NCI-H2196 treated with DMSO at 0.1 percent for 48 hours (cell line): ENCODE results near the gene CDRT4.
"Not testable (repeated sequence)": the region's sequence is repeated elsewhere in the genome, so short reads cannot be mapped to it uniquely, and the experiment has no call there.

Source experiments
- DNase-seq: peaks from one replicate; lab custom pipeline; 2025; ENCODE audit not compliant: unreplicated experiment; lab: John Stamatoyannopoulos, UW

The CDRT4 gene

GRCh38 chr17:15467592-15467991 is at the start of gene CDRT4:
Gene CDRT4 (minus strand): TSS chr17:15467621. CDS start chr17:15440238, 27,383 bp downstream.
- no peak for DNase-seq

GRCh38 chr17:15516150-15516549 is 48.7 kb upstream of the CDRT4 start:
- DNase-seq: no peak

GRCh38 chr17:15514469-15514868 is 47.0 kb upstream of the CDRT4 start:
- no peak for DNase-seq

DNA sequence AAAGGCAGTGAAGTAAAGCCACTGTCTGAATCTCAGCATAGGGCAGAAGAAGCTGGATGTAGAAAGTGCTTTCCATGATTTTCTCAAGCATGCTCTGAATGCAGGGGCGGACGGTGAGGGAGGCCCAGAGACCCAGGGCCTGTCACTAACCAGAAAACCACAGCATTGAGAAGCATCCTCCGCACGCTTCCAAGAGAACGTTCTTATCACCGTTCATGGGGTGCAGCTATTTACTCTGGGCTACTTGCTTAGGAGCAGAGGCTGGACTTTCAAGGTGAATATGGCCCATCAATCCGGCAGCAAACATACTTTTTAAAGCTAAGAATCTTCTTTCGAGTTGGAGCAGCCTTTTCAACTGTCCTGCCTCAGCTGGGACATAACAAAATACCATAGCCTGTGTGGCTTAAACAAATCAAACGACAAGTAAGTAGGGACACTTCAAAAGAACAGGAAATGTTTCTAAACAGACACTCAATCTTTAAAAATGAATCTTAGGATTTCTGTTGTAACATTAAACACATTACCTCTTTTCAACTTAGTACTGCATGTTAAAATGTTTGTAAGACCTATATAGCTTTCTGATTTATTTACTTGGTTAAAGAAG is 46.5 kb upstream of the CDRT4 start:
- no peak for DNase-seq

- DNase-seq: no peak
Observed at GRCh38 chr17:15513058-15513791, 45.8 kb upstream of the CDRT4 start.

- DNase-seq: no peak
Observed at GRCh38 chr17:15512071-15512709, 44.8 kb upstream of the CDRT4 start.

- no peak for DNase-seq
Observed at GRCh38 chr17:15511142-15511541, 43.7 kb upstream of the CDRT4 start.

GRCh38 chr17:15510361-15510760 is 42.9 kb upstream of the CDRT4 start:
- no peak for DNase-seq

GRCh38 chr17:15509095-15509494 is 41.7 kb upstream of the CDRT4 start:
- DNase-seq: no peak

GRCh38 chr17:15508466-15508865 is 41.0 kb upstream of the CDRT4 start:
- DNase-seq: no peak

- no peak for DNase-seq
Observed at GRCh38 chr17:15507896-15508295, 40.5 kb upstream of the CDRT4 start.

DNA sequence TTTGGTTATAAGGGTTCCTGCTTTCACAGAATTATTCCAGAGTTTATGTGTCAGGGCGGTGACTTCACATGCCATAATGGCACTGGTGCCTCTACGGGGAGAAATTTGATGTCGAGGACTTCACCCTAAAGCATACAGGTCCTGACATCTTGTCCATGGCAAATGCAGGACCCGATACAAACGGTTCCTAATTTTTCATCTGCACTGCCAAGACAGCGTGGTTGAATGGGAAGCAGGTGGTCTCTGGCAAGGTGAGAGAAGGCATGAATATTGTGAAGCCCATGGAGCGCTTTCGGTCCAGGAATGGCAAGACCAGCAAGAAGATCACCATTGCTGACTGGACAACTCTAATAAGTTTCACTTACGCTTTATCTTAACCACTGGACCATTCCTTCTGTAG is 39.6 kb upstream of the CDRT4 start:
- no peak for DNase-seq

DNA sequence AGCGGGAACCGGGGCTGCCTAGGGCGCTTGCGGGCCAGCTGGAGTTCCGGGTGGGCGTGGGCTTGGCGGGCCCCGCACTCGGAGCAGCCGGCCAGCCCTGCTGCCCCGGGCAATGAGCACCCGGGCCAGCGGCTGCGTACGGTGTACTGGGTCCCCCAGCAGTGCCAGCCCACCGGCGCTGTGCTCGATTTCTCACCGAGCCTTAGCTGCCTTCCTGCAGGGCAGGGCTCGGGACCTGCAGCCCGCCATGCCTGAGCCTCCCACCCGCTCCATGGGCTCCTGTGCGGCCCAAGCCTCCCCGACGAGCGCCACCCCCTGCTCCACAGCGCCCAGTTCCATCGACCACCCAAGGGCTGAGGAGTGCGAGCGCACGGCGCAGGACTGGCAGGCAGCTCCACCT is 38.3 kb upstream of the CDRT4 start:
- not testable (repeated sequence) for DNase-seq

DNA sequence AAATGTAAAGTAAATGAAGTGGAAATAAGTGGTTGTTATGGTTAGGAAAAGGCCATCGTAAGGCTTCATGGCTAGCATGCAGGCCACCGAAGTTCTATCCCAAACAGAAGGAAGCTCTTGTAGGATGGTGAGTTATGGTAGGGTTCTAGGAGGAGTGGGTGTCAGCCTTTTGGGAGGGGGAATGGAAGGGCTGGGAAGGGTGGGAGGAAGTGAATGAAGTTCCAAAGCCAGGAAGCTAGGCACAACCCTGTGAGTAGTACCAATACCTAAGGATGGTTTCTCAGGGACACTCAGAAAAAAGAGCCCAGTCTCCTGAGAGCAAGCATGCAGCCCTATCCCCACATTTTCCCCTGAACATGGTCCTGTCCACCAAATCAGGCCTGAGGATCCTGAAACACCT is 36.3 kb upstream of the CDRT4 start:
- no peak for DNase-seq

GRCh38 chr17:15502369-15503112 is 35.1 kb upstream of the CDRT4 start:
- no peak for DNase-seq

DNA sequence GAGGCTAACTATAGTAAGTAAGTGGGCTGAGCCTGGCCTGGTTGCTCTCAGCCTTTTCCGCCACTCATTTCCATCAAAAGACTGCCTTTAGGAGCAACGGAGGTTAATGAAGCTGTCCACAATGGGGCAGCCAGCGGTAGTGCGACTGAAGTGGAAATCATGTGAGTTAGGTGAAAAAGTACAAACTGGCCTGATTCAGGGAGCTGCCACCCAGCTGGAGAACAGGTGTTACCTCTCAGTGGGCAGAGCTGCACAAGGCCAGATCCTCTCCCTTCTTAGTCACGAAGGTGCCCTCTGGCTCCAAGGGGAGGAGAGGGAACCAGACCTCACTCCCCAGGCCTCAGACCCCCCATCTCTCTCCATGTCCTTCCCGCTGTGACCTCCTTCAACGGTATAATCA is 34.4 kb upstream of the CDRT4 start:
- no peak for DNase-seq

DNA sequence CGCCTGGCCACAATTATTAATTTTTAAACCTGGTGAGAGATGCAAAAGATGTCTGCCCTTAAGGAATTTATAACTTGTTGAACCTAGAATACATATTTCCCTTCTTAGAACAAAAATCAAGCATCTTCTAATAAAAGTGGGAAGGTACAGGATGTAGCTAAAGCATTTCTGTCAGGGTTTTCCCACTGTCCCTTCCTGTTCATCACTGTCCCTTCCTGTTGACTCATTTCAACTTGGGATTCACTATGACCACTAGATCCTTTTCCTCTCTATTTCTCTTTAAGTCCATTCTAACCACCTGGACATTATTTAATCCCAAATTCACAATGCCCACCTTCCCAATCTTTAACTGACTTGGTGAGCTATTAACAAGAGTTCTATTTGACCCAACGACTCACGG is 33.9 kb upstream of the CDRT4 start:
- no peak for DNase-seq

DNA sequence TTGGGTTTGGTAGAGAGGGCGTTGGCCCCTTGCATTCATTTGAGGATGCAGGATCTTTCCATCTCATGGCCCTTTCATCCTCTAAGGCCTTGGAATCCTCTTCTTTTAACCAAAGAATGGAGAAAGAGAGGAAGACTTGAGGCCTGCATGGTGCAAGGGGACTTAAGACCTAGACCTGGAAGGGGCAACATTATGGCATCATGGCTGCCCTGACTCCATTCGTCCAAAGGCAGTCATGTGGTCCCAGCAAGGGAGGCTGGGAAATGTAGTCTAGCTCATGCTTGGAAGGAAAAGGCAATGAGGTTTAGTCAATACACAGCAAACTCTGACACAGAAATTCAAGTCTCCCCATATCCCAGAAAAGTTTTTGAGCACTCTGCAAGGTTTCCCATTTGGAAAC is 30.7 kb upstream of the CDRT4 start:
- DNase-seq: no peak

- no peak for DNase-seq
Observed at GRCh38 chr17:15496735-15497670, 29.6 kb upstream of the CDRT4 start.

DNA sequence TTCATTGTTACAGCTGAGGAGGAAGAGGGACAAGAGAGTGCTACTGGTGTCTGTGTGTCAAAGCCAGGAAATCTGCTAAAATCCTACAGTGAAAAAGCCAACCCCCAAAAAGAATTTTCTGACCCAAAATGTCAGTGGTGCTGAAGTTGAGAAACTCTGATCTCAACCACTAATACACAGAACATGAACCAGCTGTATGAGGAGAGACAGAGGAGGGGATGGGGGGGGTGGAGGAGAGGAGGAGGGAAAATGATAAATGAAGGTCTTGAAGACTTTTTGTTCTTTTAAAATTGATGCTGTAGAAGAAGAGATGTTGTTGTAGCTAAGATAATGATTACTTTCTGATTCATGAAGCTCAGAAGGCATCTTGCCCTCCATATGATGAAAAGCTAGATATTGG is 27.4 kb upstream of the CDRT4 start:
- DNase-seq: no peak

DNA sequence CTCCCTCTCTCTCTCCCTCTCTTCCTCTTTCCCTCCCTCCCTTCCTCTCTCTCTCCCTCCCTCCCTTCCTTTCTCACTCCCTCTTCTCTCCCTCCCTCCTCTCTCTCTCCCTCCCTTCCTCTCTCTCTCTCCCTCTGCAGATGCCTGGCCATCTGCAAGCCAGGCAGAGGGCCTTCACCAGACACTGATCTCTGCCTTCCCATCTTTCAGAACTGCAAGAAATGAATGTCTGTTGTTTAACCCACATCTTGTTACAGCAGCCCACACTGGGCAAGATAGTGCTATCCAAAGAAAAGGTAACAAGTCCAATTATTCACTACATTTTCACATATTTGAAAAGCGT is 26.2 kb upstream of the CDRT4 start:
- no peak for DNase-seq
